HG03066 (cell line): ENCODE data around the gene RALGAPA2.

Source experiments
- ATAC-seq: cut with Tn5 transposase; IDR thresholded peaks from one replicate; pipeline ENCODE4 v1.9.1; 2021; ENCODE audit warnings: low read depth; ENCODE audit not compliant: unreplicated experiment

Gene RALGAPA2

GRCh38 chr20:20637998-20638725, 74.3 kb downstream of the RALGAPA2 start:
- no peak for ATAC-seq

GRCh38 chr20:20635006-20635405, 77.4 kb downstream of the RALGAPA2 start:
- ATAC-seq: no peak

- ATAC-seq: no peak
Observed at GRCh38 chr20:20632644-20633043, 79.8 kb downstream of the RALGAPA2 start.

- no peak for ATAC-seq
Observed at GRCh38 chr20:20630551-20630950, 81.9 kb downstream of the RALGAPA2 start.

GRCh38 chr20:20629556-20630188, 82.8 kb downstream of the RALGAPA2 start:
- no peak for ATAC-seq

GRCh38 chr20:20628314-20628713, 84.1 kb downstream of the RALGAPA2 start:
- no peak for ATAC-seq

- ATAC-seq: no peak
Observed at GRCh38 chr20:20627471-20627870, 85.0 kb downstream of the RALGAPA2 start.

GRCh38 chr20:20624914-20625313, 87.5 kb downstream of the RALGAPA2 start:
- ATAC-seq: no peak

GRCh38 chr20:20621195-20621594, 91.2 kb downstream of the RALGAPA2 start:
- ATAC-seq: no peak

- ATAC-seq: no peak
Observed at GRCh38 chr20:20614391-20614790, 98.1 kb downstream of the RALGAPA2 start.

- no peak for ATAC-seq
Observed at GRCh38 chr20:20612251-20612650, 100.2 kb downstream of the RALGAPA2 start.

- ATAC-seq: no peak
Observed at GRCh38 chr20:20611167-20611566, 101.3 kb downstream of the RALGAPA2 start.

- no peak for ATAC-seq
Observed at GRCh38 chr20:20609522-20609921, 102.9 kb downstream of the RALGAPA2 start.

GRCh38 chr20:20608641-20609040, 103.8 kb downstream of the RALGAPA2 start:
- ATAC-seq: no peak

- no peak for ATAC-seq
Observed at GRCh38 chr20:20608041-20608440, 104.4 kb downstream of the RALGAPA2 start.

- no peak for ATAC-seq
Observed at GRCh38 chr20:20606881-20607280, 105.6 kb downstream of the RALGAPA2 start.

- no peak for ATAC-seq
Observed at GRCh38 chr20:20606050-20606449, 106.4 kb downstream of the RALGAPA2 start.

GRCh38 chr20:20604907-20605306, 107.5 kb downstream of the RALGAPA2 start:
- ATAC-seq: no peak

GRCh38 chr20:20604357-20604756, 108.1 kb downstream of the RALGAPA2 start:
- ATAC-seq: no peak

- ATAC-seq: peak; percentile 99
Observed at GRCh38 chr20:20603339-20603990, 109.0 kb downstream of the RALGAPA2 start.

- ATAC-seq: no peak
Observed at GRCh38 chr20:20597966-20598365, 114.5 kb downstream of the RALGAPA2 start.

GRCh38 chr20:20594171-20594530, 118.3 kb downstream of the RALGAPA2 start:
- ATAC-seq: no peak
